GM10248 (cell line): Measurements from ENCODE around the gene FAT1.

Source experiments
- CTCF ChIA-PET: fragments of 300-600 bp; sonication (Branson Sonifier 250); formaldehyde crosslinking; extraction: SDS; loops from one replicate; lab custom pipeline; 2021; ENCODE audit warnings: antibody characterized with exemption; lab: Yijun Ruan, JAX
- POLR2A ChIA-PET: fragments of 350-650 bp; sonication (Branson Sonifier 250); formaldehyde crosslinking; extraction: SDS; loops from one replicate; lab custom pipeline; 2020; ENCODE audit warnings: antibody characterized with exemption; lab: Yijun Ruan, JAX
- DNase-seq: peaks from one replicate; pipeline ENCODE4 v3.0.0; 2012; ENCODE audit errors: extremely low spot score
- CTCF ChIP-seq: IDR thresholded peaks from 2 replicates; pipeline ENCODE4 v1.5.1; 2012; ENCODE audit warnings: mild to moderate bottlenecking, low read depth; ENCODE audit errors: extremely low read depth, missing control alignments, control extremely low read depth

FAT1 gene

GRCh38 chr4:186719925-186720694 is 3.5 kb downstream of the FAT1 start:
- no peak for TF ChIP-seq CTCF
- ChIA-PET POLR2A (no interaction called here), CTCF (no interaction called here)
- no peak for DNase-seq

- ChIA-PET POLR2A (no interaction called here), CTCF (no interaction called here)
- DNase-seq = no peak
- TF ChIP-seq CTCF = no peak
Observed at GRCh38 chr4:186717556-186717955, 6.1 kb downstream of the FAT1 start.

GRCh38 chr4:186715077-186715476 is 8.6 kb downstream of the FAT1 start:
- ChIA-PET CTCF (no interaction called here), POLR2A (no interaction called here)
- DNase-seq = no peak
- no peak for TF ChIP-seq CTCF

- no peak for TF ChIP-seq CTCF
- ChIA-PET CTCF (no interaction called here), POLR2A (no interaction called here)
- no peak for DNase-seq
Observed at GRCh38 chr4:186714006-186714675, 9.5 kb downstream of the FAT1 start.

GRCh38 chr4:186712690-186713089 is 11.0 kb downstream of the FAT1 start:
- ChIA-PET CTCF (no interaction called here), POLR2A (no interaction called here)
- DNase-seq = no peak
- TF ChIP-seq CTCF = no peak

GRCh38 chr4:186710521-186711119 is 13.0 kb downstream of the FAT1 start:
- CTCF ChIA-PET = interaction anchor here (1.3 kb wide), 1 partner anchor 9 kb away, joined by 4 read pairs; no protein-coding TSS in a partner anchor
- TF ChIP-seq CTCF = no peak
- DNase-seq = no peak
- POLR2A ChIA-PET = no interaction called here
